PC-9 (cell line): ENCODE results near the gene LENG8.

Experiments
- EZH2 ChIP-seq: fragments of 200-600 bp; sonication (generic); IDR thresholded peaks from 2 replicates; pipeline ENCODE4 v1.8.0; 2017; ENCODE audit warnings: antibody characterized with exemption, low read depth
- TF ChIP-seq, protein P1 (sequence below): fragments of 200-600 bp; sonication (generic); conservative IDR thresholded peaks from 2 replicates; pipeline ENCODE4 v1.6.1; 2017; ENCODE audit warnings: mixed run types, antibody characterized with exemption, mild to moderate bottlenecking, moderate library complexity

DNA sequence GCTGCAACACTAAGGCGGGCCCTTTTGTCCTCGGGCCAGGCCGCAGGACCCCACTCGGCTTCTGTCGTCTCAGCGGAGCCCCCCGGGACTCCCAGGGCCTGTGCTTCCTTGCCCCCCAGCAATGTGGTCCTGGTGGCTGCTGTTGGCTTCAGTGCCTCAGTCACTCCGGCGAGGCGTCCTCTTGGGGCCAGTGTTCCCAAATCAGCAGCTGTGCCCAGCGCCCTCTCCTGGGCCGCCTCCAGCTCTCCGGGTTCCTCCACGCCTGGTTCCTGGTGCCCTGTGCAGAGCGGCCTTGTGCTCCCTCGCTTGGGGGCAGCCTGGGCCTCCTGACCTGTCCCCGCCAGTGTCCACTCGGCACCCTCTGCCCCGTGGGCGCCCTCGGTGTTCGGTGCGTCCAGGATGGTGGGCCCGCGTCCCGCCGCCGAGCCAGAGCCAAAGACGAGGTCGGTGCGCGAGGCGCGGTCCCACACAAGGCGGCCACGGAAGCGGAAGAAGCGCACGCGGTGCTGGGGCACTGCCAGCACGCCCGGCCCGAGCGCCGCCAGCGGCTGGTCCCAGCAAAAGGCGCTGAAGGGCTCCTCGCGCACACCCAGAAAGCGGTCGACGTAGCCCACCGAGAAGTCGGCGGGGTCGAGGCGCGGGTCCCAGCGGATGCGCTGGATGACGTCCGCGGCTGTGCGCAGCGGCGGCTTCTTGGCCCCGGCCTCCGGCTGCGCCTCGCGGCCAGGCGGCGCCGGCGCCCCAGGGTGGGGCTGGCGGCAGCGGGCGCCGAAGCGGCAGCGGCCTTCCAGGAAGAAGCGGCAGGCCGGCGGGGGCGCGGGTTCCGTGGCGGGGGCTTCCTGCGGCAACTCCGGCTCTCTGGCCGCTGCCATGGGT is 13.9 kb downstream of the LENG8 start:
- TF ChIP-seq, protein P1, sequence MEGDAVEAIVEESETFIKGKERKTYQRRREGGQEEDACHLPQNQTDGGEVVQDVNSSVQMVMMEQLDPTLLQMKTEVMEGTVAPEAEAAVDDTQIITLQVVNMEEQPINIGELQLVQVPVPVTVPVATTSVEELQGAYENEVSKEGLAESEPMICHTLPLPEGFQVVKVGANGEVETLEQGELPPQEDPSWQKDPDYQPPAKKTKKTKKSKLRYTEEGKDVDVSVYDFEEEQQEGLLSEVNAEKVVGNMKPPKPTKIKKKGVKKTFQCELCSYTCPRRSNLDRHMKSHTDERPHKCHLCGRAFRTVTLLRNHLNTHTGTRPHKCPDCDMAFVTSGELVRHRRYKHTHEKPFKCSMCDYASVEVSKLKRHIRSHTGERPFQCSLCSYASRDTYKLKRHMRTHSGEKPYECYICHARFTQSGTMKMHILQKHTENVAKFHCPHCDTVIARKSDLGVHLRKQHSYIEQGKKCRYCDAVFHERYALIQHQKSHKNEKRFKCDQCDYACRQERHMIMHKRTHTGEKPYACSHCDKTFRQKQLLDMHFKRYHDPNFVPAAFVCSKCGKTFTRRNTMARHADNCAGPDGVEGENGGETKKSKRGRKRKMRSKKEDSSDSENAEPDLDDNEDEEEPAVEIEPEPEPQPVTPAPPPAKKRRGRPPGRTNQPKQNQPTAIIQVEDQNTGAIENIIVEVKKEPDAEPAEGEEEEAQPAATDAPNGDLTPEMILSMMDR: peak; percentile 55; the same call in 1 of the 2 replicates
- no peak for TF ChIP-seq EZH2
